ENCODE results near the gene FAM13A.
"Not testable (repeated sequence)": the region's sequence is repeated elsewhere in the genome, so short reads cannot be mapped to it uniquely, and the experiment has no call there.

Gene FAM13A

DNA sequence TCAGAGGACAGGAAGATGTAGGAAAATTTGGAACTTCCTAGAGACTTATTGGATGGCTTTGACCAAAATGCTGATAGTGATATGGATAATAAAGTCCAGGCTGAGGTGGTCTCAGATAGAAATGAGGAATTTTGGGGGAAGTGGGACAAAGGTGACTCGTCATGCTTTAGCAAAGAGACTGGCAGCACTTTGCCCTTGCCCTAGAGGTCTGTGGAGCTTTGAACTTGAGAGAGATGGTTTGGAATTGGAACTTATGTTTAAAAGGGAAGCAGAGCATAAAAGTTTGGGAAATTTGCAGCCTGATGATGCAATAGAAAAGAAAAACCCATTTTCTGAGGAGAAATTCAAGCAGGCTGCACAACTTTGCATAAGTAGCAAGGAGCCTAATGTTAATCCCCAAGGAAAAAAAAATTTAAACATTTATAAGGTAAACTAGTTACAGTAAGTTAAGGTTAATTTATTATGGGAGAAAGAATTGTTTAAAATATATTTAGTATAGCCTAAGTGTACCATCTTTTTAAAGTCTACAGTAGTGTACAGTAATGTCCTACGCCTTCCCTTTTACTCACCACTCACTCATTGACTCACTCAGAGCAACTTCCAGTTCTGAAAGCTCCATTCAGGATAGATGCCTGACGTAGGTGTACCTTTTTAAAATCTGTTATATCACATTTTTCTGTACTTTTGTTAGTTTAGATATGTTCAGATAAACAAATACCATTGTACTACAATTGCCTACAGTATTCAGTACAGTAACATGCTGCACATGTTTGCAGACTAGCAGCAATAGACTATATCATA is 101.2 kb downstream of the FAM13A start:
- no peak for DNase-seq

DNA sequence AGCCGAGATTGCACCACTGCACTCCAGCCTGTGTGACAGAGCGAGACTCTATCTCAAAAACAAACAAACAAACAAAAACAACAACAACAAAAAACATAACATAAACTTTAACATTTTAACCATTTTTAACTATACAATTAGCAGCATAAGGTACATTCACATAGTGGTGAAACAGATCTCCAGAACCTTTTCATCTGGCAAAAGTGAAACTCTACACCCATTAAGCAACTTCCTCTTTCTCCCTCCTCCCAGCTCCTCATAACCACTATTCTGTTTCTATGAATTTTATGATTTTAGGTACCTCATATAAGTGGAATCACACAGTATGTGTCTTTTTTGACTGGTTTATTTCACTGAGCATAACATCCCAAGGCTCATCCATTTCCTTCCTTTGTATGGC is 103.6 kb downstream of the FAM13A start:
- peak; percentile 88 to 93 for DNase-seq

DNA sequence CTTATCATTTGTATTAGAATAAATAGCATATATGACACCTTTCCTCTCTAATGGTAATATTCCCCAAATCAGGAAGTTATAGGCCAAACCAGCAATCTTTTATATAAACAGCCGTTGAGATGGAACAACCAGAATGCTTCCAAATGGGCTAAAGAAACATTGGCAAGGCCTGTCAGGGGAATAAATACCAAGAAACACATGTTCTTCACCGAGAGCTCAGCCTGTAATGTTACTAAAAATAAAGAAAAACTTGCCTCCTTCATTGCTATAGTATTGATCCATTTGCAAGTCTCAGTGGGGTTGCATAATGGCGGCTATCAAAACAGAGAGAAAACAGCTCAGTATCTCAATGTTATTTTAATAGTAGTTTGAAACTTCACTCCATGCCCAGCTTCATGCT is 104.9 kb downstream of the FAM13A start:
- DNase-seq, result no peak

DNA sequence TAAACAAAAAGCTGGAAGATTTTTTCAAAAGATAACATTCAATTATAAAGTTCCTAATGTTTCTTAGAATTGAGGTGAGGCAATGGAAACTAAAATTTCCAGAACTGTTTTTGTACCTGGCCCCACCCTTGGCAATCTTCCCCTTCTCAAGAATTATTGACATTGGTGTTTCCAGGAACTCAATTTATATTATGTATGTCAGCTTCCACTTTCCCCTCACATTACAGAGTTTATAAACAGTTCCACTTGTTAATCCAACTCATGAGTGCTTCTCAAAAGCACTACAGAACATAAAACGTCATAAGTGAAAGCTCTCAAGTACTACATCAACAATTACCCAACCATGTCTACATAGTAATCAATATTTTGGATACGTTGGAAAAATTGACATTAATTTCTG is 107.4 kb downstream of the FAM13A start:
- DNase-seq, result no peak

DNA sequence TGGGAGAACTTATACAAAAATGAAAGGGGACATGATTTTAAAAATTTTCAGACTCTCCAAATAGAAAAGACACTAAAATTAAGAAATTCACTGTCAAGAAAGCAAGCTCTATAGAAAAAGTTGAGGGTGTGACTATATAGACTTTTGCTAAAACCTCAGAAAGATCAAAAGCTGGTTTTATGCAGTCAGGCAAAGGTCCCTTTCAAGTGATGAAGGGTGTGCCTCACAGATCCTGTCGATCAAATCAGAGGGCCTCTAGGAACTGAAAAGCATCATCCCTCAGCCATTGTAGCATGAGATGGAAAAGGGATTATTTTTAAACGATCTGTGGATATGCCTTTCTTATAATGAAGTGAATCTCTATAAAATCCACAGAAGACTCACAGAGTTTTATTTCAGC is 116.5 kb downstream of the FAM13A start:
- DNase-seq, result no peak

DNA sequence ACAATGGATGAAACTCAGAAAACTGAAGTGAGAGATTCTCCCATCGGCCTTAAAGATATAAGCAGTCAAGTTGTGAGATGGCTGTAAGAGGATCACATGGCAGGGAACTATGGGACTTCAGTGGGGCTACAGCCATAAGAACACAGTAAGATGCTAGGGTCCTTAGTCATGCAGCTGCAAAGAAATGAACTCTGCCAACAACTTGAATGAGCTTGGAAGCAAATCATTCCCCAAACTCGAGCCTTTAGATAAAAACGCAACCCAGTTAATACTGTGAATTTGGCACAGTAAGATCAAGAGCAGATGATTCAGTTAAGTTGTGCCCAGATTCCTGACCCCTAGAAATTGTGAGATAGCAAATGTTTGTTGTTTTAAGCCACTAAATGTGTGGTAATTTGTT is 117.3 kb downstream of the FAM13A start:
- DNase-seq, result no peak

DNA sequence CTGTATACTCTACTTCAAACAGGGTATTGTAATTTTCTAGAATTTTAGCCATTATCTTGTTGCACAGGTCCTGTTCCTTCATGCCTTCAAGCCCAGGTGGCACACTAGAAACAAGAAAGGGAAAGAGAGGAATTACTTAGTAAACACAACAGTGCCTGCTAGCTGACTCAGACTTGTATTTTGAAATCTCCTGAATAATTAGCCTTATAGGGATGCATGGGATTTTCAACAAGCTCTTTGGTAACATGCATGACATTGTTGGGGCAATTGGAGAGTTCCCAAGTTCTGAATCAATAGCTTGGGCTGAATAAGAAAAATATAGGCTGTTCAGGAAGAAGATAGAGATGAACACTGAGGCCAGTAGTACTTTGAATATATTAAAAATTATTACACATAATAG is 118.8 kb downstream of the FAM13A start:
- no peak for DNase-seq

DNA sequence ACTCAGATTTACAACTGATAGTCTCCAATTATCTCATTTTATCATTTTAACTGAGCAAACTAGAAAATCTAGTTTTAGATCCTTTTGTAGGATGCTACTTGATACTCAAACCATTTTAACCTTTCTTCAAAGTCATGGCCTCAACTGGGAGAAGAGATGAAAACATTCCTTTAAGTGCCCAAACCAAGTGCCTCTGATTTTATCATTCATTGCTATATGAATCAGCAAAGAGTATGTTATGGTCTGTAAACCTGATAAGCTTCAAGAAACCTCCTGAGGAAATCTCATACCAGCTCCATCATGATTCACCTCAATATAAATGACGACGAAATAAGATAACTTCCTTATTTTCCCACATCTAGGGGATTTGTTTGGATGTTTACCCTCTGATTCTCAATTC is 119.9 kb downstream of the FAM13A start:
- no peak for DNase-seq

DNA sequence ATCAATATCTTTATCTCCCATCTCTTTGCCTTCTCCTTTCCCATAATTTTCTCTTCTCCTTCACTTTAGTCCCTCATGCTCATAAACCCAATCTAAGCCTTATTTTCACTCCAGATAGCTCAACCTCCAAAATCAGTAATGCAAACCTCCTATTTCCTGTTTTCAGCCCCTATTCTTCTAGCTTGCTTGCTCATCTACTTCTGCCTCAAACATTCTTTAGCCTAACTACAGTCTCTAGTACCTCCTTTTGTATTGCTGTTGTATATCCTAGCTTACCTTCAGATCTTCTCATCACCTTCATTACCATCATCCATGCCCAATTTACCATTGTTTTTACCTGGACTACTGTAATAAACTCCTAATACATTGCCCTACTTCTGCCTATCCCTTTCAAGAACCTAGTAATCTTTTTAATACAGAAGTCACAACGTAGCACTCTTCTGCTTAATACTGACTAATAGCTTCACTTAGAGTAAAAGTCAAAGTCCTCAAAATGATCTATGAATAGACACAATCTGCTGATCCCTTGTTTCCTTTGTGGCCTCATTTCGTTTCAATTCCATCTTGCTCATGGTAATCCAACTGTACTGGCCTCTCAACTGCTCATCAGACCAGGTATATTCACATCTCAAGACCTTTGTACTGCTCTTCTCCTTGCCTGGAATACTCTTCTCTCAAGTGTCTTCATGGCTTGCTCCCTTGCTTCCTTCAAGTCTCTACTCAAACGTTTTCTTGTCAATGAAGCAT is 123.4 kb downstream of the FAM13A start:
- DNase-seq, result no peak

DNA sequence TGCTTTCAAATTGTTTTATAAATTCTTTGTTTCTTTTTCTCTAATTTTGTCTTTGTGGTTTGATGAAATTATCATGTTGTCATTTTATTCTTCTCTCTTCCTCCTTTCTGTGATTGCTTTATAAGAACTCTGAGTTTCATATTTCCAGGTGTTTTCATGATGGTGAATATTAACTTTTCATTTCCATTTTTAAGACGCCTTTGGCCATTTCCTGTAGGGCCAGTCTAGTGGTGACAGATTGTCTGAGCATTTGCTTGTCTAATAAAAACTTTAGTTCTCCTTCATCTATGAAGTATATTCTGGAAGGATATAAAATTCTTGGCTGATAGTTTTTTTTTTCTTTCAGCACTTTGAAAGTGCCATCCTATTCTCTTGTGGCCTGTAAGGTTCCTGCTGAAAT is 128.1 kb downstream of the FAM13A start:
- no peak for DNase-seq

DNA sequence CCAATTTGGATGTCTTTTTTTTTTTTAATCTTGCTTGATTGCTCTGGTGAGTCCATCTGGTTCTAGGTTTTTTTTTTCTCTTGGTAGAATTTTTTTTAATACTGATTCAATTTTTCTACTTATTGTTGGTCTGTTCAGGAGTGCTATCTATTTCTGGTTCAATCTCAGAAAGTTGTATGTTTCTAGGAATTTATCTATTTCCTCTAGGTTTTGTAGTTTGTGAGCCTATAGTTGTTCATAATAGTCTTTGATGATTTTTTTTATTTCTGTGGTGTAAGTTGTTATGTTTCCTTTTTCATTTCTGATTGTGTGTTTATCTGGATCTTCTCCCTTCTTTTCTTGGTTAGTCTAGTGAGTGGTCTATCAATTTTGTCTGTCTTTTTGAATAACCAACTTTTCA is 129.6 kb downstream of the FAM13A start:
- DNase-seq, result no peak

DNA sequence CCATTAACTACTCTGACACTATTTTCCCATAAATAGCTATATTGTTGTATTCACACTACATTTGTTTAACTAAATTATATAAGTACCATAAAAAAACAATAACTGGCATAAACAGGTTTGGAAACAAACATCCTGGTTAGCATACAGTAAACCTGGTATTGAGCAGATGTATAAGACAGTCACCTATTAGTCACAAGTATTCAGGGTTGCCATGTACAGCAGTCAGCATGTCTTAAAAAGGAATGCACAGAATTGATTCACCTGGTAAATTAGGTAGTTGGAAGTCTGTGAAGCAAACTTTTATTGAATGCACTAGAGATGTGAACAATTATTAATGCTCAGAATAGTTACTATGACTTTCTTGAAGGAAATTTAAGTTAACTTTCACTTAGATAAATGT is 137.9 kb downstream of the FAM13A start:
- no peak for DNase-seq

DNA sequence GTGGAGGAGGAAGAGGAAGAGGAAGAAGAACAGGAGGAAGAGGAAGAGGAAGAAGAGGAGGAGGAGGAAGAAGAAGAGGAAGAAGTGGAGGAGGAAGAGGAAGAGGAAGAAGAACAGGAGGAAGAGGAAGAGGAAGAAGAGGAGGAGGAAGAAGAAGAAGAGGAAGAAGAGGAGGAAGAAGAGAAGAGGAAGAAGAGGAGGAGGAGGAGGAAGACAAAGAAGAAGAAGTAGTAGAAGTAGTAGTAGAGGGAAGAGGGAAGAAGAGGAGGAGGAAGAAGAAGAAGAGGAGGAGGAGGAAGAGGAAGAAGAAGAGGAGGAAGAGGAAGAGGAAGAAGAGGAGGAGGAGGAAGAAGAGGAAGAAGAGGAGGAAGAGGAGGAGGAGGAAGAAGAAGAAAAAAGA is 143.8 kb downstream of the FAM13A start:
- not testable (repeated sequence) for DNase-seq

DNA sequence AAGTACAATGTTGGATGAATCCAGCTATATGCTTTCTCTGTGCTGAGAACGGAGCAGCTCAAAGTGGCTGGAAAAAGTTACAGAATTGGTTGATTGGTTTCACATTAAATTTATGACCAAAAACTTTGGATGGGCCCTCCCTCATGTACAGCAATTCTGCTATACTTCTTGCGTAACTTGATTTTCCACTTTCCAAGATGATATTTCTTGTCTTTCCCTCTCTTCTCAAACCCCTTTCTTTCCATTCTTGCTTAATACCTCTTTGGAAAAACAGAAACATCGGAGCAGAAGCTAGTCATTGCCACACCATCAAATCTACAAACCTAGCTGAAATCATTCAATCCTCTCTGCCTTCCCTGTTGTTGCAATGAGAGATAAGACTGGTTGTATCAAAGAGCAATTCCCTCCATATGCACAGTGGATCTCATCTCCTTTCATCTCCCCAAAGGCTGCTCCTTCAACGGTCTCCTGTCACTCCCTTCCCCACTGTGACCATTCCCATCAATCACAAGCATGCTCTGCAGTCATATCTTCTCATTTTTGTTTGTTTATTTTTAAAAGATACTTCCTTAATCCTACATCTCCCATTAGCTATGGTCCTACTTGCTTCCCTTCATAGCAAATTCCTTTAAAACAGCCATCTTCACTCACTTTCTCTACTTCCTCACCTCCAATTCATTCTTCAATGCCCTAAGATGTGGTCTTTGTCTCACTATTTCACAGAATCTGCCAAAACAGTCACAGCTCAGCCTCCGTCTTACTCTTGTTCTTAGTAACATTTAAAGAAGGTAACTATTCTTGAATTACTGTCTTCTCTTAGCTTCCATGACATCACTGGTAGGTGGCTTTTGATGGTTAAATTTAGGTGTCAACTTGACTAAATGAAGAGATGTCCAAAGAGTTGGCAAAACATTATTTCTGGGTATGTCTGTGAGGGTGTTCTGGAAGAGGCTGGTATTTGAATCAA is 145.5 kb downstream of the FAM13A start:
- no peak for DNase-seq

DNA sequence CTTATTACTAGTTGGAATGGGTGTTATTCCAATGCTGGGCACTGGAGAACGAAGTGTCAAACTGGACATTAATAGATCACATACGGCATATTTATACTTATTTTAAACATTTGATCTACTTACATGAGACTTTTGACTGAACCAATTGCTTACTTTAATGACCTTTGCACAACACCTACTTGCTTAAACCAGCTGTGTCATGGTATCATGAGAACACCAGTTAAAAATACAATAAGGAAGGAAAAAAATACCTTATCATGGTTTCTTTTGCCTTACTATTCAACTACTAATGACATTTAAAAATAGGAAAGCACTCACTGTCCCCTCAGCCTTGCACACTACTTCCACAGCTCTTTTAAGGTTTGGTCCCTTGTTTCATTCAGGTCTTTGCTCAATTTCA is 146.9 kb downstream of the FAM13A start:
- no peak for DNase-seq

DNA sequence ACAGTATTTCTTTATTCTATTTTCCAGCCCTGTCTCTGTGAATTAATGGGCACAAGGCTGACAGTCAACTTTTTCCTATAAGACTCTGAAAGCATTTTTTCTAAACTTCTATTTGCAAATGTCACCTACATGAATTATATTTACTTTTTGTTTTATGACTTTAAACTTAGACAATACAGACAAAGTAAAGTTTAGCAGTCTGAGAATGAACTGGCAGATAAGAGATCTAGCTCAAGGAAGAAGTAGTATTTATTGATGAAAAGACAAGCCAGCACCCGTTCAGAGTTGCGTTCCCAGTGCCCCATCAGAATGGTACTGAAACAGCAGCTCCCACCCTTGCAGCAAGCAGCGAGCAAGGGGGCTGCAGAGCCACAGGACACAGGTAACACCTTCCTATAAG is 148.5 kb downstream of the FAM13A start:
- no peak for DNase-seq

DNA sequence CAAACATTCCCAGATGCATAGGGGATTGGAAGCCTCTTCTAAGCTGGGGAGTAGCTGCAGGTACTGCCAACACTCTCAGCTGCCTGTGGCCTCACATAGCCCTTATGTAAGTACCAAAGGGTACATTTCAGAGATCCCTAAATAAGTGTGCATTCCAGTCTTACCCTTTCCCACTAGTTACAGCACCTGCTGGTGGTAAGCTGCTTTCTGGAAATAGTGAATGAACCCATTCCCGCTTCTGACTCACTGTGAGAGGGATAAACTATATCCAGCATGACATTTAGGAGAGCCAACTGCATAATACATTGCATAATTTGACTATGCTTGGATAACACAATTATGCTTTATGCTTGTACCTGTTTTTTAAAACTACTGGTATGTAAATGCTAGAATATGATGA is 149.0 kb downstream of the FAM13A start:
- no peak for DNase-seq

DNA sequence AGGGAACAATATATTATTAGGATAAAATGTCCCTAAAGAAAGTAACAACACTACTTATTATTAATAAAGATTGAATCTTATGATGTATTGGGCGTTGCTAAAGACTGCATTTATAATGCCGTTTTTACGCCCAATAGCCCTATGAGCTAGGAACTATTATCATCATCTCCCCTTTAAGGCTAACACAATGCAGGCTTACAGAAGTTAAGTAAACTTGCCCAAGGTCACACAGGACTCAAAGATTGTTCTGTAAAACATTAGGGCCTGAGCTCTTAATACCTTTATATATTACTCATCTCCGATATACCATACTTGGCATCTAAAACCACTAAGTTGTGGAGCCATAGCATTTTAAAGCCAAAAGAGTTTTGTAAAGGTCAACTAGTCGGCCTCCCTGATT is 149.5 kb downstream of the FAM13A start:
- DNase-seq, result no peak

DNA sequence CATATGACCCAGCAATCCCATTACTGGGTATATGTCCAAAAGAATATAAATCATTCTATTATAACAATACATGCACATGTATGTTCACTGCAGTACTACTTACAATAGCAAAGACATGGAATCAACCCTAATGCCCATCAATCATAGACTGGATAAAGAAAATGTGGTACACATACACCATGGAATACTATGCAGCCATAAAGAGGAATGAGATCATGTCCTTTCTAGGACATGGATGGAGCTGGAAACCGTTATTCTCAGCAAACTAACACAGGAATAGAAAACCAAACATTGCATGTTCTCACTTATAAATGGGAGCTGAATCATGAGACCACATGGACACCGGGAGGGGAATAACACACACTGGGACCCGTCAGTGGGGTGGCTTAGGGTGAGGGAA is 152.7 kb downstream of the FAM13A start:
- not testable (repeated sequence) for DNase-seq

DNA sequence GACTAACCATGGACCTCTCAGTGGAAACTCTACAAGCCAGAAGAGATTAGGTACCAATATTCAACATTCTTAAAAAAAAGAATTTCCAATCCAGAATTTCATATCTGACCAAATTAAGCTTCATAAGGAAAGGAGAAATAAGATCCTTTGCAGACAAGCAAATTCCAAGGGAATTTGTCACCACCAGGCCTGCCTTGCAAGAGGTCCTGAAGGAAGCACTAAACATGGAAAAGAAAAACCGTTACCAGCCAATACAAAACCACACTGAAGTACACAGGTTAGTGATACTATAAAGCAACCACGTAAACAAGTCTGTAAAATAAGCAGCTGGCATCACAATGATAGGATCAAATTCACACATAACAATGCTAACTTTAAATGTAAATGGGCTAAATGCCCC is 156.6 kb downstream of the FAM13A start:
- no peak for DNase-seq

DNA sequence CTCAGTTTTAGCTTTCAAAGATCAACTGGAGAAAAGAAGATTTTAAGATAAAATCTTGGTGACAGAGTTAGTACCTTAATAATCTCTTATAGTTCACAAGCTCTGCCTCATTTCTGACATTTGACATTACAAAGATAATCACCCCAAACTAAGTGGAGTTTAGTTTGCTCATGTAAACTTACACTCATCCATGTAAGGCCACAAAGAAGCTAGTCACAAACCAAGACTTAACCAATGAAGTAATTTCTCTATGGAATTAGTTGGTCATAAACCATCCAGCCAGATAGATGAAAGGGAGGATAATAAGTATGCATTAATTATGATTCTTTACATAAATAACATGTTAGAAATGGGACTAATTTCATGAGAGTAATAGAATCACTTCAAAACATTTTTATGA is 159.2 kb downstream of the FAM13A start:
- DNase-seq, result no peak

DNA sequence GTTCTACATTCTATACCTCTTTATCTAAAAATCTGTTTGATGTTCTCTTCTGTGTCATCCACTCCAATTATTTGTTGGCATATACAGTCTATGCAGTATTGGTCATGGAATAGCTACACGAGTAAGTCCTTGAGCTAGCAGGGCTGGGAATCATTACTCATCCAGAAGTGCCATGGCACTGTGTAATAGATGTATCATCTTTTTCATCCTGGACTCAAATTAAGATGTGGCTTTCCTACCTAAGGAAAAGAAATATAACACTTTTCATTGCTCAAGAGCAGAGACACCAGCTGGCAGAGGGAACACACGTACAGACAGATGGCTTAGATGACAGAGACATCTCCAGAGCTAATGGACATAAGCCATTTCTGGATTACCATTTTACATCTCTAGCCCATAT is 159.8 kb downstream of the FAM13A start:
- DNase-seq, result no peak

DNA sequence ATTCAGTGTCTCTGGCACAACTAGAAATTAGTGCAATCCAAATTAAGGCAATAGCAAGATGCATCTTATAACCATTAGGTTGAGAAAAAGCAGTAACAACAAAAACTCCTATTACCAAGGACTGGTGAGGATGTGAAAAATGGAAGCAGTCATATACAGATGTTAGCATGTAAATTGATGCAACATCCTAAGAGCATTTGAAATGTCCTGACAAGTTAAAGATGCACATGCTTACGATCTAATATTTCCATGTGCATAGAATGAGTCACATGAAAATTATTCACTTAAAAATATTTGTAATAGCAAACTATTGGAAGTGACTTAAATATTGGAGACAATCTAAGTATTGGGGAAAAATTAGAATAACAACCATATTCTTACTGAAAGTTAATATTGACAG is 163.0 kb downstream of the FAM13A start:
- DNase-seq, result no peak
